Caco-2 (cell line): Measurements from ENCODE around the gene RXRA. TPM values are rescaled to one million over a fixed set of nuclear protein-coding genes. Genes with fewer than 3 reads are reported as not detected.

Experiments used
- BruUV-seq: library from RNA; stranded (reverse); fragments of 400-500 nt; replicated peaks from 2 replicates; lab custom pipeline; 2021; lab: Mats Ljungman, UMichigan
- CTCF ChIA-PET: fragments of 300-600 bp; sonication (Branson Sonifier 250); formaldehyde crosslinking; loops from one replicate; lab custom pipeline; 2022; ENCODE audit warnings: antibody characterized with exemption; lab: Charles Lee
- POLR2A ChIA-PET: fragments of 300-600 bp; sonication (Branson Sonifier 250); formaldehyde crosslinking; loops from one replicate; lab custom pipeline; 2022; ENCODE audit warnings: antibody characterized with exemption; lab: Charles Lee
- DNase-seq, 2 experiments: peaks; one replicate each; pipeline versions ENCODE4 v3.0.0 to v3.0.0-alpha.2; 2020 to 2022
- H3K27me3 ChIP-seq: replicated peaks from 2 replicates; pipeline ENCODE4 v1.6.0; 2011; ENCODE audit warnings: low read length; ENCODE audit not compliant: control insufficient read depth, insufficient read depth
- H3K36me3 ChIP-seq: 2 replicates; pipeline ENCODE4 v1.5.1; 2011; ENCODE audit warnings: low read length; ENCODE audit not compliant: control insufficient read depth, insufficient read depth
- H3K4me1 ChIP-seq: fragments of 250-450 bp; sonication (Bioruptor Pico); 2 replicates; pipeline ENCODE4 v1.5.1; 2020; ENCODE audit warnings: mild to moderate bottlenecking
- H3K4me3 ChIP-seq: 2 replicates; pipeline ENCODE4 v1.5.1; 2011; ENCODE audit warnings: low read depth, mild to moderate bottlenecking, control low read depth, low read length
- H3K9me3 ChIP-seq: fragments of 250-450 bp; sonication (Bioruptor Pico); 2 replicates; pipeline ENCODE4 v1.5.1; 2020; ENCODE audit warnings: mild to moderate bottlenecking, moderate library complexity
- H3K27ac Mint-ChIP-seq: one replicate; pipeline ENCODE4 v1.8.0; 2022; ENCODE audit warnings: mixed read lengths; ENCODE audit not compliant: unreplicated experiment
- H3K27me3 Mint-ChIP-seq: one replicate; pipeline ENCODE4 v1.8.0; 2022; ENCODE audit warnings: mixed read lengths; ENCODE audit not compliant: insufficient read depth, unreplicated experiment
- H3K36me3 Mint-ChIP-seq: one replicate; pipeline ENCODE4 v1.8.0; 2022; ENCODE audit warnings: mild to moderate bottlenecking, mixed read lengths; ENCODE audit not compliant: insufficient read depth, unreplicated experiment
- H3K4me1 Mint-ChIP-seq: one replicate; pipeline ENCODE4 v1.8.0; 2022; ENCODE audit warnings: low read depth, mixed read lengths; ENCODE audit not compliant: unreplicated experiment
- H3K4me3 Mint-ChIP-seq: one replicate; pipeline ENCODE4 v1.8.0; 2022; ENCODE audit warnings: mild to moderate bottlenecking, moderate library complexity, mixed read lengths; ENCODE audit not compliant: unreplicated experiment
- H3K9me3 Mint-ChIP-seq: one replicate; pipeline ENCODE4 v1.8.0; 2022; ENCODE audit warnings: mixed read lengths; ENCODE audit not compliant: unreplicated experiment
- CTCF ChIP-seq, 2 experiments: fragments of 200-600 bp in 1 of 2; IDR thresholded peaks; 1 replicate in 1 of 2; 2 replicates in 1 of 2; pipeline versions ENCODE4 v1.5.1 to v1.8.0; 2011 to 2022; ENCODE audit warnings: antibody characterized with exemption in 1 of 2, control low read depth in 1 of 2, inconsistent platforms in 1 of 2, low read depth in 1 of 2, low read length in 1 of 2, mild to moderate bottlenecking in 1 of 2, moderate library complexity in 1 of 2; ENCODE audit not compliant: insufficient read depth in 1 of 2, severe bottlenecking in 1 of 2, unreplicated experiment in 1 of 2
- intact Hi-C: fragments of 100-400 bp; cut with micrococcal nuclease; formaldehyde crosslinking; loops from one replicate; pipeline ENCODE4 v1.10.0; 2022; ENCODE audit not compliant: unreplicated experiment
- total RNA-seq: library from RNA; stranded (reverse); gene quantifications from 2 replicates; pipeline ENCODE4 v1.2.3, GENCODE V29; 2022

Gene RXRA
- total RNA-seq, 1 experiment from 2014 or later = 69.1 TPM

GRCh38 chr9:134433909-134434882 is 107.9 kb downstream of the RXRA start:
- CTCF ChIA-PET = interaction anchor here (0.6 to 1.2 kb wide), 2 partner anchors 9 to 259 kb away, joined by 4 to 5 read pairs; no protein-coding TSS in a partner anchor
- H3K36me3 ChIP-seq = peaks cover 5% of the 10 kb centered on the region
- TF ChIP-seq CTCF (IDR thresholded peaks at IDR 0.05; ENCODE audit: insufficient read depth in 1 of 2, low read depth in 1 of 2, low read length in 1 of 2, severe bottlenecking in 1 of 2, unreplicated experiment in 1 of 2) = no peak
- BruUV-seq = no TSS peak
- H3K27me3 ChIP-seq = no peaks in the 10 kb centered on the region
- no peaks in the 10 kb centered on the region for H3K27me3 Mint-ChIP-seq
- no peak overlapping the region for H3K4me3 ChIP-seq
- POLR2A ChIA-PET = no interaction called here
- no peaks in the 10 kb centered on the region for H3K9me3 ChIP-seq
- no peaks in the 10 kb centered on the region for H3K4me1 Mint-ChIP-seq
- no peaks in the 10 kb centered on the region for H3K9me3 Mint-ChIP-seq
- H3K4me3 Mint-ChIP-seq = no peak overlapping the region
- H3K4me1 ChIP-seq = no peaks in the 10 kb centered on the region
- no peak overlapping the region for H3K27ac Mint-ChIP-seq
- no peak for DNase-seq
- H3K36me3 Mint-ChIP-seq = peaks cover 53% of the 10 kb centered on the region
- intact Hi-C loops = no loop called here

- peaks cover 53% of the 10 kb centered on the region for H3K36me3 Mint-ChIP-seq
- no peak for TF ChIP-seq CTCF (IDR thresholded peaks at IDR 0.05; ENCODE audit: insufficient read depth in 1 of 2, low read depth in 1 of 2, low read length in 1 of 2, severe bottlenecking in 1 of 2, unreplicated experiment in 1 of 2)
- H3K27me3 Mint-ChIP-seq = no peaks in the 10 kb centered on the region
- no peaks in the 10 kb centered on the region for H3K9me3 Mint-ChIP-seq
- no peak overlapping the region for H3K27ac Mint-ChIP-seq
- CTCF ChIA-PET = interaction anchor here (0.6 to 1.2 kb wide), 3 partner anchors 8 to 260 kb away, joined by 3 to 5 read pairs (median 4); no protein-coding TSS in a partner anchor
- H3K36me3 ChIP-seq = peaks cover 5% of the 10 kb centered on the region
- no TSS peak for BruUV-seq
- intact Hi-C loops = no loop called here
- no peaks in the 10 kb centered on the region for H3K4me1 Mint-ChIP-seq
- H3K4me3 Mint-ChIP-seq = no peak overlapping the region
- no peaks in the 10 kb centered on the region for H3K27me3 ChIP-seq
- POLR2A ChIA-PET = no interaction called here
- H3K4me1 ChIP-seq = no peaks in the 10 kb centered on the region
- peak; percentile 46 to 63 for DNase-seq
- no peaks in the 10 kb centered on the region for H3K9me3 ChIP-seq
- no peak overlapping the region for H3K4me3 ChIP-seq
These were observed 108.7 kb downstream of the RXRA start for GRCh38 chr9:134434894-134435506.
